ENCODE results near the gene GALNT1.

Gene GALNT1

DNA sequence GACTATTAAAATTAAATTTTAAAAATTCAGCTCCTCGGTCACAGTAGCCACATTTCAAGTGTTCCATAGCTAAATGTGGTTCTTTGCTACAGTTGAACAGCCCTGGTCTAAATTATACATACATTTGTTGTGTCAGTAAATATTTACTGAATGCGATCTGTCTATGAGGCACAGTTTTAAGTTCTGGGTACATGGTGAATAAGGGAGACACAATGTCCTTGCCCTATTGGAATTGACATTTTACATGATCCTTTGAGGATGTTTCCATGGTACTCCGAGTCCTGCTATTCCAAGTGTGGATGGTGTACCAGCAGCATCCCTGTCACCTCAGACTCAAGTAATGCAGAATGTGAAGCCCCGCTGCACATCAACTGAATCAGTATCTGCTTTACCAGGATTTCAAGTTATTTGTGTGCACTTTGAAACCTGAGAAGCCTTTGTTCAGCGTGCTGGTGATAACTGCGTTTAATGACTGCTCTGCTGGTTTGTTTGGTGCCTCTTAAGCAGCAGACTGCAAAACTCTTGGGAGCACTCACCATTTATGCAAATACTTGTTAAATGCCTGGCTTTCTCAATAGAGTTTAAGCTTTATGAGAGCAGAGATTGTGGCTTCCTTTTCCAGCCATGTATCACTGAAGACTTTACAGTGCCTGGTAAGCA, 1.5 kb downstream of the GALNT1 start:
- DNase-seq = no peak

DNA sequence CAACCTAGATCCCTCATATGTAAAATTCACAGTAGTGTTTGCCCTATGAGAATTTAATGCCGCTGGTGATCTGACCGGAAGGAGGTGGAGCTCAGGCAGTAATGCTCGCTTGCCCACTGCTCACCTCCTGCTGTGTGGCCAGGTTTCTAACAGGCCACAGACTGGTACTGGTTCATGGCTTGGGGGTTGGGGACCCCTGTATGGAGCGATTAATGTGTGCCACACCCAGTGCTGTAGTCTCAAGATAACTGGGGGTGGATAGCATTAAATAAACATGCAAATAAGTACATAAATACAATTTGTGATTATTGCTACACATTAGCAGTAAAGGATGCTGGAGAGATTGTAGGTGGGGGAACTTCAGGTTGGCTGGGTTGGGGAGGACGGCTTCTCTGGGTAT, 3.2 kb downstream of the GALNT1 start:
- DNase-seq = no peak

DNA sequence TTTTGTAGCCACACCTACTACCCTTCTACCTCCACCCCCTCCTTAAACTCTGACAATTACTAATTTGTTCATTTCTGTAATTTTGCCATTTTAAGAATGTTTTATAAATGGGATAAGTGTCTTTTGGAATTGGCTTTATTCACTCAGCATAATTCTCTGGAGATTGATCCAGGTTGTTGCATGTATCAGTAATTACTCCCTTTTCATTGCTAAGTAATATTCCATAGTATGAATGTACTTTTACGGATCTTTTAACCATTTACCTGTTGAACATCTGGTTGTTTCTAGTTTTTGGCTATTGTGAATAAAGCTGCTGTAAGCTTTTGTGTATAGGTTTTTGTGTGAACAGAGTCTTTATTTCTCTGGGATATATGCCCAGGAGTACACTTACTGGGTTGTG, 4.1 kb downstream of the GALNT1 start:
- no peak for DNase-seq

DNA sequence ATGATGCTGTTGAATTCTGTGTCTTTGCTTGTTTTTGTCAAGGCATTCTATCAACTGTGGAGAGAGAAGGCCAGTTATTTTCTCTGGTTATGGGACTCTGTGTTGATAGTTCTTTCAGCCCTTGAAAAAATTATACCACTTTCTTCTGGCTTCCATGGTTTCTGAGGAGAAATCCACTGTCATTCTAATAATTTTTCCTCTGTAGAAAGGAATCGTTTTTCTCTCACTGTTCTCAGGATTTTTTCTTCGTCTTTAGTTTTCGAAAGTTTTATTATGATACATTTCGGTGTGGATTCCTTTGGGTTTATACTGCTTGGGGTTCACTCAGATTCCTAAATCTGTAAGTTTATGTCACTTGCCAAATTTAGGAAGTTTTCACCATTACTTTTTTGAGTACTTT, 6.6 kb downstream of the GALNT1 start:
- no peak for DNase-seq

DNA sequence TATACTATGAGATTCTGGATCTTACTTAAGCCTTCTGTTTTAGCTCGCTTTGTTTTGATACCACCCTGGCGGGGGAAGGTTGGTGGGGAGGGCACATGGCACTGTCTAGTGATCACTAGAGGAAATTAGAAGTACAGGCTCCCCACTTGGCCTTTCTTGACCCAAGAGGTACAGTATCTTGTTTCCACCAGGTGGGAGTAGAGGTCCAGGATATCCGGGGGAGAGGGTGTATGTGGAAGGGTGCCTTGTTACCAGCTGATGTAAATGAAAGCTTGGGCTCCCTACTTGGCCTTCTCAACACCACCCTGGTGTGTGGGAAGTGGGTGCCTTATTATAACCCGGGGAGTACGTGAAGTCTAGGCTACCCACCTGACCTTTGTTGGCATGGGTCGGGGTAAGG, 7.5 kb downstream of the GALNT1 start:
- DNase-seq = no peak

DNA sequence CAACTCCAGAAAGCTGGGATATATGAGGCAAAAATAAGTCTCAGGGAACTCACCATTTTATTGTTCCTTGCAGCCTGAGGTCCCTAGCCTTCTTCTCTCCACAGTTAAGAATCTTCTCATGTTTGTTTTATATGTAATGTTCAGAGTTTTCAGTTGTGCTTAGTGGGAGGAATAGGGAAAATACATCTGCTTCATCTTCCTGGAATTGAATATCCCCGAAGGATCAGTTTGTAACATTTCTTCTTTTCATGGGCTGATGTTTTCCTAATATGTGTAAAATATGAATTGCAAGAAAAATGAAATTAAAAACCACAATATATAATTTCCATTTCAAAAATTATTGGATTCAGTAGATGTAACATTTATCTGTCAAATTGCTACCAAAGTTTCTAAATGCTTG, 8.0 kb downstream of the GALNT1 start:
- DNase-seq = no peak

DNA sequence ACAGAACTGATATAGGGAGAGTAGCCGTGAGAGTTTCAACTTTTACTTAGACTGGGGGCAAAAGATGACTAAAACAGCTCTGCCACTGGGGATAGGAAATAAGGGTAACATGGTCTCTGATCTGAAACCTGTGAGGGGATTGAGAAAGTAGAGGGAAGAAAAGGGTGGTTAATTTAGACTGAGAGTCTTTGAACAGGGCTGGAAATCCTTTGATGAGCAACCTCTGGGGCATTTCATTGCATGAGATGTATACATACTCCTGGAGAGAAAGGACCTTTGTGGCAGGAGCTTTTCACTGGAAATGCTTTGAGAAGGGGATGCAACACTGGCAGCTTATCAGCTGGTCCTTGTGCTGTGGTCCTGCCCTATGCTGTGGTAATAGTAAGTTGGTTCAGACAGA, 9.4 kb downstream of the GALNT1 start:
- no peak for DNase-seq

DNA sequence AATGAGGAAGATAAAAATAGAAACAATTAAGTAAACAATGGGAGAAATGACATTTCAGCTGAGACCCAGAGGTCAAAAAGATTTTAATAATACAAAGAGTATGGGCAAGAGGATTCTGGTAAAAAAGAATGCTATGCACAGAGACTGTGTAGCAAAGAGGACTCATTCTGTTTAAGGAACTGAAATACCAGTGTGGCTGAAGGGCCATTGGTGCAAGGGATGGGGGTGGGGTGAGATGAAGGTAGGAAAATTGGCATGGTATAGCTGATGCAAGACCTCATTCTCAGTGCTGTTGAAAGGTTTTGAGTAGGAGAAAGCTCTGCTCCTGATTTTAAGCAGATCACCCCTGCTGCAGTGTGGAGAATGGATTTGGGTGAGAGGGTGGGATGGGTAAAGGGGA, 10.8 kb downstream of the GALNT1 start:
- DNase-seq = no peak

DNA sequence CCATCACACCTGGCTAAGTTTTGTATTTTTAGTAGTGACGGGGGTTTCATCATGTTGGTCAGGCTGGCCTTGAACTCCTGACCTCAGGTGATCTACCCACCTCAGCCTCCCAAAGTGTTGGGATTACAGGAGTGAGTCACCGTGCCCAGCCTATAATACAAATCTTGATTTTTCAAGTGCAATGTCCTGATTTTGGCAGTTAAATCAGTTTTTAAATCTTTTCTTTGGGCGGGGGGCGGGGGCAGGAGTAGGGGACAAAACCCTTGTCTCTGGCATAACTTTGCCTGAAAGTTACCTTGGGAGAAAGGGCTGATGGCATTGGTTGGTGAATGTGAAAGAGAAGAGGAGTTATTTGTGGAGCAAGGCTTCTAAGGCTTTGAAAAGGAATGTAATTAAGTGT, 12.3 kb downstream of the GALNT1 start:
- no peak for DNase-seq

DNA sequence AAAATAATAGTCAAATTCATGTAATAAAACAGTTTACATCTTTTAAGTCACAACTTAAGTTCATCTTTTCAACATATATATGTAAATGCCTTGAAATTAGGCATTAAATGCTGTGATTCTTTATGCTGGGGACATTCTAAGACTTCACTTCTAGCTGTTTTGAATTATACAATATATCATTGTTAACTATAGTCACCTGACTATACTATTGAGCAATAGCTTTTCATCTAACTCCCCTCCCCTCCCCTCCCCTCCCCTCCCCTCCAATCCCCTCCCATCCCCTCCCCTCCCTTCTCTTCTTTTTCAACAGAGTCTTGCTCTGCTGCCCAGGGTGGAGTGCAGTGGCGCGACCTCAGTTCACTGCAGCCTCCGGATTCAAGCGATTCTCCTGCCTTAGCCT, 16.2 kb downstream of the GALNT1 start:
- DNase-seq = no peak

DNA sequence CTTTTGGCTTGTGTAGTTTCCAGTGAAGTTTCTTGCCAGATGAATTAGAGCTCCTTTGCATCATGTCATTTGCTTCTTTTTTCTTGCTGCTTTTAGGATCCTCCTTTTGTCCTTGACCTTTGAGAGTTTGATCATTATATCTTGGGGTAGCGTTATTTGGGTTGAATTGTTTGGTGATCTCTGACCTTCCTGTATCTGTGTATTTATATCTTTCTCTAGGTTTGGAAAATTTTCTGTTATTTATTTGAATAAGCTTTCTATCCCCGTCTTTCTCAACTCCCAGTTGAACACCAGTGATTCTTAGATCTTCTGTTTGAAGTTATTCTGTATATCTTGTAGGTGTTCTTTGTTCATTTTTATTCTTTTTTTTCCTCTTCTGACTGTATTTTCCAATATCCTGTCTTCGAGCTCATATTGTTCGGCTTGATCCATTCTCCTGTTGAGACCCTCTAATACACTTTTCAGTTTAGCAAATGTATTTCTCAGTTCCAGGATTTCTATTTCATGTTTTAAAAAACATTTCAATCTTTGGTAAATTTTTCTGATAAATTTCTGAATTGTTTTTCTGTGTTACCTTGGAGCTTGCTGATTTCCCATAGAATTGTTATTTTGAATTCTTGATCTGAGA, 20.8 kb downstream of the GALNT1 start:
- no peak for DNase-seq

DNA sequence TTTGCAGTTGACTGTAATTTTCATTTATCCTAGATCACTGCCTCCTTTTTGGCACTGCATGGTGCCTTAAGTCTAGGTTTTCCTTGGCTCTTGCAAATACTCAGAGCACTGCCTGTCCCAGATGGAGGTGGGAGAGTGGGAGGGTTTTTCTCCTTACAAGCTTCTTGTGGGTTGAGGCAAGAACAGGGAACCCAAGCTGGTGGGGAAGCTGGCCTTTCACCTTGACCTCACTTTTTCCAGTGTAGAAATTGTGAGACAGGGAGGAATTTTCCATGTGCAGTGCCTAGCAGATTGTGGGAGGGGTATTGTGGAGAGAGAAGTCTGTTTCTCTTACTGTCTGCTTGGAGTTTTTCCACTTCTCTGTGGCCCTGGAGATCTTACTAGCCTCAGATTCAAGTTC, 21.5 kb downstream of the GALNT1 start:
- no peak for DNase-seq

DNA sequence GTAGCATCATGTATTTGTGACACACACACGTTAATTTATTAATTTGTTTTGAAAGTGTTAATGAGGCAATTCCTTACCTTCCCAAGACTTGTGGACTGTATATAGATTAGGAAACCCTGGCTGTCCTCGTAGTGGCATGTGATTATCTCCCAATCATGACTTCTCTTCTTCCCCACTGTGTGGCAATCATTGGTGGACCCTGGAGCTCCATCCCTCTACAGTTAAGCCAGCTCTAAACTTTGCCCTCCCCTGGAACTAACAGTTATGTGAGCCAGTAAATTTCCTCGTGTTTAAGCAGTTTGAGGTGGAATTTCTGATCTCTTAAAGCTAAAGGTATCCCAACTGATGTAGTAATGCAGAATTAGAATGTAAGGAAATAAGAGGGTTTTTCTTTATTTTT, 22.0 kb downstream of the GALNT1 start:
- no peak for DNase-seq

DNA sequence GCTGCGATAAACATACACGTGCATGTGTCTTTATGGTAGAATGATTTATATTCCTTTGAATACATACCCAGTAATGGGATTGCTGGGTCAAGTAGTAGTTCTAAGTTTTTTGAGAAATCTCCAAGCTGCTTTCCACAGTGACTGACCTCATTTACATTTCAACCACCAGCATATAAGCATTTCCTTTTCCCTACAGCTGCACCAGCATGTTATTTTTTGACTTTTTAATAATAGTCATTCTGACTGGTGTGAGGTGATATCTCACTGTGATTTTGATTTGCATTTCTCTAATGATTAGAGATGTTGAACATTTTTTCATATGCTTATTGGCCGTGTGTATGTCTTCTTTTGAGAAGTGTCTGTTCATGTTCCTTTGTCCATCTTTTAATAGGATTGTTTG, 22.8 kb downstream of the GALNT1 start:
- no peak for DNase-seq

DNA sequence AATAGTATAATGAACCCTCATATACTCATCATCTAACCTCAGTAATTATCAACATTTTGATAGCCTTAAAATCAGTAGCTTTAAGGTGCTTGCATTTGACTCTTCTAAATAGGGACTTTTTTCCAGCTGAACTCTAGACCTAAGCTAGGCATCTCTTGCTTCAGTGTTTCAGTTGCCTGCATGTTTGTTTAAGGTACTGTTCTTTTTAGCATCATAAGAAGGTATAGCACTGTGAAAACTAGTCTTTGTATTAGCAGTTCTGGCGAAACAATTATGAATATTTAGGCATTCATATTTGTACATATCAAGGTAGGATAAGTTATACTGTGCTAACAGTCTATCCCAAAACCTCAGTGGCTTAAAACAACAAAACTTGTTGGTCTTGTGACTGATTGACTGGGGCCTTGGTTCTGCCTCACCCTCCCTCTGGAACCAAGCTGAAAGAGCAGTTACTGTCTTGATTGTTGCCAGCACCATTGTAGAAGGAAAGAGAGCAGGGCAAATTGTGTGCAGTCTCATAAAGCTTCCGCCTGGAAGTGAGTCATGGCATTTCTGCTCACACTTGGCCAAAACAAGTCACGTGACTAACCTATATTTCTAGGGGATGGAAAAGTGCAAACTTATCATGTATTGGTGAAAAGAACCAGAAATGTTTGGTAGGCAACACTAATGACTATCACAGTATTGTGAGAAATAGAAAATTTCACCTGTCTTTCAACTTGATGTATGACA, 24.3 kb downstream of the GALNT1 start:
- DNase-seq = no peak

DNA sequence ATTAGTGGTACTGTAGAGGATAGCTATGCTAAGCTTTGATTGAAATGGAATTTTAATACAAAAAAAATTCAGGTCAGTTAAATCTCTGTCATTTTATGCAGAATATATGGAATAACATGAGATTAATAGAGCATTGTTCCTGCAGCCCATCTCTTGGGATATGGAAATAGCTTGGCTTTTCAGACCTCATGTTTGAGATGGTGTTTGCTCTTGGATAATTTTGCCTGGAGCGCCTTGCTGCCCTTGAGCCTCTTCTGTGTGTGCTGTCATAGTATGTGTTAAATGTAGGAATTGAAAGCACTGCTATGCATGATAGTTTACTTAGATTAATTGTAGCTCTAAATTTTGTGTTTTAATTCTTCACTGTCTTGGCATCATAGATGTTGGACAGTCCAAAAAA, 27.7 kb downstream of the GALNT1 start:
- no peak for DNase-seq

DNA sequence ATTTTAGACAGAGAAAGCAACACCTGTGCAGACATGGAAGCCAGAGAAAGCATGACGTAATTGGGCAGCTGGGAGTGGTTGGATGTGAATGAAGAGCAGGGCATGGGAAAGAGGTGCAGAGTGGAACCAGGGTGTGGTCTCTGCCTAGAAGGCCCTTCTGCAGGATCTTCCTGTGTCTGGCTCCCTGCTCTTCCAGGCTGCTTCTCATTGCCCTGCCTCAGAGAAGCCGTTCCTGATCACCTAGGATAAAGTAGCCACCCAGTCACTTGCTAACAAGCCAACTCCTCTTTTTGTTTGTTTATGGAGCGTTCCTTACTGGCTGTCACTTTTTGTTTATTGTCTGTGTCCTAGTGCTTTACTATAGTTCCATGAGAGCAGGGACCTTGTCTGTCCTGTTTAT, 28.5 kb downstream of the GALNT1 start:
- no peak for DNase-seq

DNA sequence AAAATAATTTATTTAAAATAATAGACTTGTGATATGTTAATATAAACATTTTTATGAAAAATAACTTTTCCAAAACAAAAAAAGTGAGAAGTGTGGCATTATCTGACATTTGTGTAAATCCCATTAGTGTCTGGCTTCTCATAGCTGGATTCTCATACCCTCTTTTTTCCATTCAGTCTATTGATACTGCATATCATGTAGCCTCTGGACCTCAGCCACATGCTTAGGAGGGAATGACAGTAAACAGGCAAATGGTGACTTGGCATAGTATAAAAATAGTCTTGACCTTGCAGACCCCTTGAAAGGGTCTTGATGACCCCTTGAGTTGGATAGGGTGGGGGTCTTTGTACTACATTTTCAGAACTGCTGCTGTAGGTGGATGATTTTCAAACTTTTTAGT, 29.2 kb downstream of the GALNT1 start:
- DNase-seq = no peak

DNA sequence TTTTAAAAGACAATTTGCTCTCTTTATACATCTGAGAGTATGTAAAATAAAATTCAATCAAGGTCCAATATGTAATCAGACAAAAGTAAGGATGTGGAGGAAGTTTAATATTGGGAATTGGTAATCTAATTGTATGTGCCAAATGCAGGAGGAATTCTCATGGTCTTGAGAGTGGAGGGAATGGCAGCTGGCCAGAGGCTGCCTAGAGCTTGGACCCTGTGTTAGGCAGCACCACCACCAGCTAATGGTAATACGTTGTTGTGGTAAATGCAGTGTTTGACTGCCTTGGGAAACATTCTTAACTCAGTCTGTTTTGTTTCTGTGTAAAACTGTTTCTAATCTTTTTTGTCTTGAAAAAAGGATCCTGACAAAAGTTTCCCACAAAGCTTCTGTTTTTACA, 30.0 kb downstream of the GALNT1 start:
- no peak for DNase-seq

DNA sequence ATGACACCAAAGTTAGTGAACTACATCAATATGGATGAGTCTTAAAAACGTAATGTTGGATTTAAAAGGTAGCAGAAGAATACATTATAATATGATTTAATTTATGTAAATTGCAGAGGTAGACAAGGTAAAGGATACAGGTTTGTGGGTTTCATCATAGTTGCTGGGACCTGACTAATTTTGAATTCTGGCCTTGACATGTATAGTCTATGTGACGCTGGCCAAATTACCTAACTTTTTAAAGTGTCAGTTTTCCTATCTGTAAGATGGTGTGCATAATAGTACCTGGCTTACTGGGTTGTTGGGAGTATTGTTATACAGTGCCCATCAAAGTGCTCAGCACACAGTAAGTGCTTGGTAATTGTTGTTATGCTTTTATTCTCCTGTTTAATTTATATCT, 34.5 kb downstream of the GALNT1 start:
- DNase-seq = no peak

DNA sequence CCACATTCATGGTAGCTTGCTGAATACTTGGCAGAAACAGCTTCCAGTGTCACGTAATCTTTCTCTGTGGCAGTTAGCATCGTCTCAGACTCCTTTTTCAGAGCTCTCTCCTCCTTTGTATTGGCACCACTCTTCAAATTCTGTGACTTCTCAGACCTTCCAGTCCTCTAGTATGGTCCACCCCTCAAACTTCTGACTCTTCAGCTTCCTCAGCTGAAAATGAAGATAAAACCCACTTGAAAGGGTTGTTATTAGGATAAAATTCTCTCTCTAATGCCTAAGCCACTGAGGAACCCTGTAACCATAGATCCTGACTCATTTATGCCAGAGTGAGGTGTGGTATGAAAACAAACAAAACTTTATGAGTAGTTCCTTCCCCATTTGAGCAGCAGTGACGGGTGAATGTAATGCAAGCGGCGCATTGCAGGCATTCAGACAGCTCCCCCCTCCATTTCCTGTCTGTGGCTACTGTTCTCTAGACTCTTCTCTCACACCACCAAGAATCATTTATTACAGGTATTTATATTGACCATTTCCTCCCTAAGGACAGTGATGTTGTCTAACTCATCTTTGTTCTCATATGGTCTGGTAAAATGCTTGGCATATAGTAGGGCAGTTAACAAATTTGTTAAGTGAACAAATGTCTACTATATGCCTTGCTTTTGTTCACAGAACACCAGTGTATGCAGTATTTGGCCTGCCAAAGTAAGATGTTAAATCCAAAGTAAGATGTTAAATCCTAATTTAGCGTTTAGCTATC, 35.3 kb downstream of the GALNT1 start:
- peak; percentile 90 for DNase-seq

DNA sequence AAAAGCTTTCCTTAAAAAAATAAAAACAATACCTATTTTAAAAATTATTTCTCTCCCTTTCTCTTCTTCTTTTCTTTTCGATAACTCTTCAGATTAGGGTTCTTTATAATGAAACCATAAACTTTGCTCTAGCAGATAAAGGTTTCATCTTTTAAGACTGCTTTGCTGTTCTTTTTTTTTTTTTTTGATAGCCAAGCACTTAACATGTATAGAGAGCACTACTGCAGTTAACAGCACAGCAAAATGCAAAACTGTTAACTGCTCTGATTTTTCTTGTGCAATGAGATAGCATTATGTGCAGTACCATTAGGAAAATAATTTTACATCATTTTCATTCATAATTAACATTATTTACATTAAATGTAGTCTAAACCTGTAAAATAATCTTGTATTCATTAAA, 36.3 kb downstream of the GALNT1 start:
- no peak for DNase-seq

DNA sequence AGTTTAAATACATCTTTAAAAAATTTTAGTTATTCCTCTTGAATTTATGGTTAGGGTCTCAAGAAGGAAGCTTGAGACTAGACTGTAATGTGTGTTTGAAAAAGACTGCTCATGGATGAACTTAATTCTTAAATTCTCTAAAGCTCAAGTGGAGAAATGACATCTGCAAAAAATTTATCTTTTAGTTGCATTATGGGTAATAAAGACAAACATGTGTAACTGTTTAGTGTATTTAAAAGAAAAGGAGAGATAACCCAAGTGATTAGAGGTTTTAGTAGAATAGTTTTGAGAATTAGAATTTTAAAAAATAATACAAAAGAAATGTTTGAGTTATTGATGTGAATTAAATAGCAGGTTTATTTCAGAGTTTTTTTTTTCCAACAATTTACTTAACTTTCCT, 36.7 kb downstream of the GALNT1 start:
- DNase-seq = no peak

DNA sequence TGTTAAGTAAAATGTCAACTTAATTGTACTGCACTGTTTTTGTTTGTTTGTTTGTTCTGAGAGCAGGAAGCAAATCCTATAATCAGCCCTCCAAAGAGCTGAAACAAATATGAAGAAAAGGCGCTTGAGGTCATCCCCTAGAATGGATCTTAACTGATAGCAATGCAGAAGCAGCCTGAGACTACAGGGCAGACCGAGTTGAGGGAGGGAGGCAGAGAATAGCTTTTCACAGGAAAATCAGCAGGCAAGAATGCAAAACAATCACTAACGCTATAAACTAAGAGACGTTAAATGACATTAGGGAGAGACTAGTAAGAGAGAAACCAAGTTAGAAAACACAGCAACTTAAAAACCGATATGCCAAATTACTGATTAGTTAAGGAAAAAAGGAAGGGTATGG, 37.2 kb downstream of the GALNT1 start:
- DNase-seq = no peak
